ENCODE measurements around the gene EPB41L5.

GRCh38 chr2:120208381-120209353, 195.8 kb downstream of the EPB41L5 start:
- TF ChIP-seq CTCF (IDR thresholded peaks at IDR 0.05) (no peak), POLR2A (IDR thresholded peaks at IDR 0.05) (no peak)
